HCT116 (cell line): ENCODE results near the gene SPATA20. TPM values are rescaled to one million over a fixed set of nuclear protein-coding genes. Genes with fewer than 3 reads are reported as not detected.

Experiments used
- ATAC-seq: fragments of 200-7000 bp; cut with Tn5 transposase; 2 replicates; pipeline ENCODE4 v1.9.1; 2020; ENCODE audit warnings: mild to moderate bottlenecking, moderate library complexity
- BruUV-seq: library from RNA; stranded (reverse); fragments of 400-500 nt; replicated peaks from 2 replicates; lab custom pipeline; 2021; lab: Mats Ljungman, UMichigan
- CTCF ChIA-PET: fragments of 300-600 bp; sonication (Branson Sonifier 250); formaldehyde crosslinking; loops from one replicate; lab custom pipeline; 2021; ENCODE audit warnings: antibody characterized with exemption; lab: Charles Lee
- POLR2A ChIA-PET: fragments of 300-600, 350-600 bp; sonication (Branson Sonifier 250); formaldehyde crosslinking; loops from one replicate; lab custom pipeline; 2021; ENCODE audit warnings: antibody characterized with exemption; lab: Charles Lee
- RAD21 ChIA-PET, 2 experiments: fragments of 300-600 bp; sonication (Branson Sonifier 250); formaldehyde crosslinking; loops; one replicate each; lab custom pipeline; 2023; ENCODE audit warnings: low total read pairs in 2 of 2; ENCODE audit not compliant: uncharacterized antibody in 2 of 2, unreplicated experiment in 2 of 2, low non-redundant PET in 1 of 2; lab: Charles Lee
- DNase-seq: peaks from one replicate; pipeline ENCODE4 v3.0.0-alpha.2; 2010; ENCODE audit warnings: low read depth, low spot score
- H2AFZ ChIP-seq: fragments of 200-600 bp; shearing (Covaris generic), sonication (generic); 2 replicates; pipeline ENCODE4 v1.6.1; 2017; ENCODE audit warnings: low read depth, mixed run types, mixed read lengths, antibody characterized with exemption, low read length; ENCODE audit not compliant: poor library complexity, severe bottlenecking
- H3K27ac ChIP-seq: 2 replicates; pipeline ENCODE4 v1.5.1; 2012; ENCODE audit warnings: low read depth, low read length
- H3K27me3 ChIP-seq: fragments of 200-600 bp; sonication (generic); 2 replicates; pipeline ENCODE4 v1.6.1; 2016; ENCODE audit warnings: mixed run types, low read length, mixed read lengths; ENCODE audit not compliant: insufficient read depth
- H3K36me3 ChIP-seq, 2 experiments: fragments of 200-500 bp in 1 of 2; fragments of 200-600 bp in 1 of 2; sonication (Bioruptor generic) in 1 of 2; sonication (generic) in 1 of 2; 2 replicates each; pipeline versions ENCODE4 v1.5.1 to v1.6.1; 2014 to 2016; ENCODE audit warnings: low read length in 2 of 2, inconsistent platforms in 1 of 2, mixed read lengths in 1 of 2, mixed run types in 1 of 2; ENCODE audit not compliant: insufficient read depth in 2 of 2, control insufficient read depth in 1 of 2
- H3K4me1 ChIP-seq, 2 experiments: fragments of 200-600 bp in 1 of 2; sonication (generic) in 1 of 2; 2 replicates each; pipeline versions ENCODE4 v1.5.1 to v1.6.1; 2012 to 2017; ENCODE audit warnings: low read length in 2 of 2, inconsistent platforms in 1 of 2, mild to moderate bottlenecking in 1 of 2, mixed read lengths in 1 of 2, mixed run types in 1 of 2, moderate library complexity in 1 of 2; ENCODE audit not compliant: insufficient read depth in 2 of 2, control insufficient read depth in 1 of 2
- H3K4me2 ChIP-seq: fragments of 200-600 bp; sonication (generic); 2 replicates; pipeline ENCODE4 v1.6.1; 2017; ENCODE audit warnings: mixed run types, low read length, mixed read lengths
- H3K4me3 ChIP-seq, 2 experiments: fragments of 200-600 bp in 1 of 2; sonication (generic) in 1 of 2; replicated peaks in 1 of 2; 2 replicates each; pipeline ENCODE4 v1.5.1; 2011 to 2016; ENCODE audit warnings: low read length in 2 of 2, control low read depth in 1 of 2, low read depth in 1 of 2, mild to moderate bottlenecking in 1 of 2, mixed read lengths in 1 of 2, mixed run types in 1 of 2
- H3K79me2 ChIP-seq: fragments of 200-600 bp; sonication (generic); 2 replicates; pipeline ENCODE4 v1.6.1; 2017; ENCODE audit warnings: mild to moderate bottlenecking, mixed run types, low read length, moderate library complexity, mixed read lengths; ENCODE audit not compliant: insufficient read depth
- H3K9ac ChIP-seq: fragments of 200-600 bp; sonication (generic); 2 replicates; pipeline ENCODE4 v1.6.1; 2016; ENCODE audit warnings: low read length, mixed read lengths
- H3K9me2 ChIP-seq: fragments of 200-600 bp; sonication (generic), shearing (Covaris generic); 2 replicates; pipeline ENCODE4 v1.6.1; 2017; ENCODE audit warnings: mixed run types, mild to moderate bottlenecking, moderate library complexity; ENCODE audit not compliant: insufficient read depth
- H3K9me3 ChIP-seq, 2 experiments: fragments of 200-500 bp in 1 of 2; fragments of 200-600 bp in 1 of 2; sonication (Bioruptor generic) in 1 of 2; sonication (generic) in 1 of 2; 2 replicates each; pipeline ENCODE4 v1.6.1; 2014 to 2017; ENCODE audit warnings: low read length in 2 of 2, mixed read lengths in 2 of 2, inconsistent platforms in 1 of 2, low read depth in 1 of 2, mild to moderate bottlenecking in 1 of 2, mixed run types in 1 of 2, moderate library complexity in 1 of 2; ENCODE audit not compliant: control insufficient read depth in 1 of 2, insufficient read depth in 1 of 2
- H4K20me1 ChIP-seq: fragments of 200-600 bp; sonication (generic), shearing (Covaris generic); 2 replicates; pipeline ENCODE4 v1.6.1; 2017; ENCODE audit warnings: mixed run types, mild to moderate bottlenecking, moderate library complexity; ENCODE audit not compliant: insufficient read depth
- ATF3 ChIP-seq: IDR thresholded peaks from 2 replicates; pipeline ENCODE4 v1.6.1; 2012
- CBX3 ChIP-seq: IDR thresholded peaks from 2 replicates; pipeline ENCODE4 v1.6.1; 2012; ENCODE audit warnings: low read depth
- CTCF ChIP-seq, 3 experiments: fragments of 200-600 bp in 1 of 3; sonication (generic) in 1 of 3; IDR thresholded peaks in 2 of 3; conservative IDR thresholded peaks in 1 of 3; 2 replicates each; pipeline ENCODE4 v1.5.1; 2012 to 2017; ENCODE audit warnings: low read depth in 2 of 3, low read length in 2 of 3, antibody characterized with exemption in 1 of 3, borderline replicate concordance in 1 of 3, control low read depth in 1 of 3, mild to moderate bottlenecking in 1 of 3, mixed read lengths in 1 of 3, mixed run types in 1 of 3, moderate library complexity in 1 of 3; ENCODE audit not compliant: insufficient read depth in 1 of 3
- EGR1 ChIP-seq: IDR thresholded peaks from 2 replicates; pipeline ENCODE4 v1.6.1; 2012; ENCODE audit warnings: low read depth
- EZH2 ChIP-seq: fragments of 200-600 bp; sonication (generic); IDR thresholded peaks from 2 replicates; pipeline ENCODE4 v1.6.1; 2017; ENCODE audit warnings: antibody characterized with exemption, mixed run types
- FOSL1 ChIP-seq: IDR thresholded peaks from 2 replicates; pipeline ENCODE4 v1.6.1; 2012; ENCODE audit warnings: low read depth
- MAX ChIP-seq: IDR thresholded peaks from 2 replicates; pipeline ENCODE4 v1.6.1; 2012
- SP1 ChIP-seq: IDR thresholded peaks from 2 replicates; pipeline ENCODE4 v1.6.1; 2012; ENCODE audit warnings: low read depth
- intact Hi-C: fragments of 100-400 bp; cut with micrococcal nuclease; formaldehyde crosslinking; loops from 2 replicates; pipeline ENCODE4 v1.10.0; 2022
- total RNA-seq: library from RNA; stranded (reverse); gene quantifications from one replicate; pipeline ENCODE4 v1.2.1, GENCODE V29; 2021; ENCODE audit not compliant: unreplicated experiment

Gene SPATA20
- total RNA-seq, 1 experiment from 2014 or later, result 57.5 TPM

- intact Hi-C loops, result no loop called here
- RAD21 ChIA-PET, result interaction anchor here (0.6 kb wide), 2 partner anchors 57 to 66 kb away, joined by 4 to 11 read pairs; no protein-coding TSS in a partner anchor
- POLR2A ChIA-PET, result interaction anchor here (1.0 kb wide), 2 partner anchors 76 to 84 kb away, joined by 3 to 4 read pairs; no protein-coding TSS in a partner anchor
- no peak for DNase-seq
- no peaks in the 10 kb centered on the region for H3K9me2 ChIP-seq
- ATAC-seq, result no peak
- TF ChIP-seq FOSL1 (no peak), CBX3 (no peak), EZH2 (no peak), SP1 (no peak), ATF3 (no peak), EGR1 (no peak)
- H3K4me3 ChIP-seq, result no peak overlapping the region
- H3K36me3 ChIP-seq, result no peaks in the 10 kb centered on the region
- no peak overlapping the region for H3K4me2 ChIP-seq
- no peak overlapping the region for H3K9ac ChIP-seq
- H3K27me3 ChIP-seq, result no peaks in the 10 kb centered on the region
- no peak overlapping the region for H3K27ac ChIP-seq
- no peaks in the 10 kb centered on the region for H3K79me2 ChIP-seq
- no peak overlapping the region for H2AFZ ChIP-seq
- no peaks in the 10 kb centered on the region for H4K20me1 ChIP-seq
- CTCF ChIA-PET, result no interaction called here
- peaks cover 6 to 18% of the 10 kb centered on the region in 2 experiments; a peak in 3 of 4 replicates for H3K4me1 ChIP-seq
- H3K9me3 ChIP-seq, result no peaks in the 10 kb centered on the region
- BruUV-seq, result no TSS peak
Observed at GRCh38 chr17:50562242-50563091, 15.5 kb downstream of the SPATA20 start.

- CTCF ChIA-PET, result no interaction called here
- H2AFZ ChIP-seq, result no peak overlapping the region
- no peak overlapping the region for H3K4me2 ChIP-seq
- no peaks in the 10 kb centered on the region for H3K36me3 ChIP-seq
- H3K9ac ChIP-seq, result no peak overlapping the region
- no peaks in the 10 kb centered on the region for H3K27me3 ChIP-seq
- H3K4me1 ChIP-seq, result peaks cover 6 to 18% of the 10 kb centered on the region in 2 experiments; a peak in 3 of 4 replicates
- no peak overlapping the region for H3K4me3 ChIP-seq
- no peaks in the 10 kb centered on the region for H4K20me1 ChIP-seq
- H3K9me3 ChIP-seq, result no peaks in the 10 kb centered on the region
- intact Hi-C loops, result no loop called here
- no peak for DNase-seq
- TF ChIP-seq CTCF (IDR thresholded peaks at IDR 0.05 in 2 of 3, conservative IDR thresholded peaks at IDR 0.05 in 1 of 3; ENCODE audit: borderline replicate concordance in 1 of 3, insufficient read depth in 1 of 3, low read depth in 2 of 3, low read length in 2 of 3), result peak in 1 of 3 experiments; percentile 43; a peak in 3 of 6 replicates
- TF ChIP-seq MAX, result no peak
- TF ChIP-seq, all 23 proteins: peak for 1
- BruUV-seq, result no TSS peak
- no peaks in the 10 kb centered on the region for H3K79me2 ChIP-seq
- RAD21 ChIA-PET, result interaction anchor here in 1 of 2 experiments (0.6 kb wide), 1 partner anchor 57 kb away, joined by 11 read pairs; no protein-coding TSS in a partner anchor
- no peaks in the 10 kb centered on the region for H3K9me2 ChIP-seq
- POLR2A ChIA-PET, result interaction anchor here (1.0 kb wide), 2 partner anchors 76 to 84 kb away, joined by 3 to 4 read pairs; no protein-coding TSS in a partner anchor
- H3K27ac ChIP-seq, result no peak overlapping the region
- no peak for ATAC-seq
Observed at GRCh38 chr17:50563092-50563511, 16.1 kb downstream of the SPATA20 start.
